Fibroblast of the aortic adventitia (primary cell): ENCODE measurements around the gene ANAPC13. TPM values are rescaled to one million over a fixed set of nuclear protein-coding genes. Genes with fewer than 3 reads are reported as not detected.

Source experiments
- DNase-seq: peaks from one replicate; pipeline ENCODE4 v3.0.0-alpha.2; 2010; ENCODE audit warnings: low read depth
- H3K4me3 ChIP-seq: 2 replicates; pipeline ENCODE4 v1.5.1; 2011; ENCODE audit warnings: low read depth, mild to moderate bottlenecking, control low read depth, low read length, moderate library complexity
- CTCF ChIP-seq: IDR thresholded peaks from 2 replicates; pipeline ENCODE4 v1.5.1; 2011; ENCODE audit warnings: mild to moderate bottlenecking, low read length, control low read depth, inconsistent platforms; ENCODE audit not compliant: insufficient read depth
- total RNA-seq: library from RNA; depleted of rRNA; stranded (reverse); fragments of >200 nt; gene quantifications from 2 replicates; pipeline ENCODE4 v1.2.3, GENCODE V29; 2012; ENCODE audit warnings: low replicate concordance

The ANAPC13 gene
- total RNA-seq, 1 donor: 123 TPM

GRCh38 chr3:134437211-134437752, 48.5 kb downstream of the ANAPC13 start:
- TF ChIP-seq CTCF: no peak
- no peak overlapping the region for H3K4me3 ChIP-seq
- no peak for DNase-seq

- TF ChIP-seq CTCF: no peak
Measured at GRCh38 chr3:134432236-134432635, 53.5 kb downstream of the ANAPC13 start.

GRCh38 chr3:134430950-134431445, 54.8 kb downstream of the ANAPC13 start:
- DNase-seq: no peak
- H3K4me3 ChIP-seq: no peak overlapping the region
- no peak for TF ChIP-seq CTCF

More at GRCh38 chr3:134432236-134432635, 53.5 kb downstream of the ANAPC13 start:
- H3K4me3 ChIP-seq: no peak overlapping the region
- no peak for DNase-seq

- no peak for DNase-seq
- TF ChIP-seq CTCF: no peak
- H3K4me3 ChIP-seq: no peak overlapping the region
Measured at GRCh38 chr3:134430174-134430573, 55.6 kb downstream of the ANAPC13 start.

- no peak overlapping the region for H3K4me3 ChIP-seq
- no peak for DNase-seq
- no peak for TF ChIP-seq CTCF
Measured at GRCh38 chr3:134428401-134428800, 57.4 kb downstream of the ANAPC13 start.

Other genes with a start within 250 kb of the ANAPC13 start
- gene RYK, start 235.1 kb downstream of the ANAPC13 start, total RNA-seq: 36.5 and 87.2 TPM in 2 replicates
- 65.0 and 75.7 TPM in 2 replicates for gene AMOTL2, start 111.5 kb downstream of the ANAPC13 start, total RNA-seq
- 19.4 and 28.9 TPM in 2 replicates for gene CEP63, start 72 bp upstream of the ANAPC13 start, total RNA-seq
- gene KY, start 165.0 kb upstream of the ANAPC13 start, total RNA-seq: 1.6 and 10.5 TPM in 2 replicates